ENCODE measurements around the gene KDSR.

GRCh38 chr18:63307551-63308200 is 59.3 kb downstream of the KDSR start:
- TF ChIP-seq EZH2 (IDR thresholded peaks at IDR 0.05; ENCODE audit: insufficient read depth, poor library complexity, severe bottlenecking): no peak
- TF ChIP-seq EZH2phosphoT487 (IDR thresholded peaks at IDR 0.05; ENCODE audit: insufficient read depth, low read depth): no peak
